Motor neuron (in vitro differentiated cells): Measurements from ENCODE around the gene LRRC25. TPM values are rescaled to one million over a fixed set of nuclear protein-coding genes. Genes with fewer than 3 reads are reported as not detected.

Experiments
- ATAC-seq, 8 experiments: fragments of 200-7000 bp; cut with Tn5 transposase; replicated peaks in 6 of 8; 2 replicates each; pipeline ENCODE4 v1.8.0; 2021; ENCODE audit warnings: mild to moderate bottlenecking in 8 of 8, moderate library complexity in 8 of 8
- H3K27ac ChIP-seq, 2 donors: fragments of 250-450 bp; sonication (Bioruptor Pico); 2 replicates each; pipeline ENCODE4 v1.9.0; 2021; ENCODE audit warnings: antibody characterized with exemption in 2 of 2, mild to moderate bottlenecking in 2 of 2, moderate library complexity in 1 of 2
- H3K4me1 ChIP-seq, 2 donors: fragments of 250-450 bp; sonication (Bioruptor Pico); replicated peaks in 1 of 2; 2 replicates each; pipeline ENCODE4 v1.6.1; 2021; ENCODE audit warnings: antibody characterized with exemption in 2 of 2, mild to moderate bottlenecking in 2 of 2, moderate library complexity in 1 of 2
- H3K4me3 ChIP-seq, 5 donors: fragments of 250-450 bp; sonication (Bioruptor Pico); 2 replicates each; pipeline ENCODE4 v1.9.0; 2021; ENCODE audit warnings: antibody characterized with exemption in 5 of 5, mild to moderate bottlenecking in 5 of 5, moderate library complexity in 4 of 5
- WGBS, 10 experiments: fragments of 450-650 bp; shearing (Covaris generic); methylation state at CpG; one replicate each; pipeline ENCODE4 v1.0.0; 2022; 5-methylcytosine and 5-hydroxymethylcytosine counted together
- in situ Hi-C, 9 experiments: fragments of 400-800 bp; cut with MboI; loops; one replicate each; pipeline ENCODE4 v1.15.0; 2021; ENCODE audit warnings: low sequenced_read_pairs in 9 of 9, low pct_unique_long_range_greater_than_20kb in 2 of 9; ENCODE audit not compliant: unreplicated experiment in 9 of 9
- total RNA-seq, 8 experiments: library from RNA; unstranded; fragments of 300-600 nt; gene quantifications; 2 replicates each; pipeline versions ENCODE4 v1.2.3 to v1.2.4, GENCODE V29; 2022

Gene LRRC25
- total RNA-seq, 8 experiments from 2014 or later, result 0.14 to 2.1 (median 0.47) TPM

GRCh38 chr19:18425515-18426415 lies 28.3 kb upstream of the LRRC25 start:
- Histone ChIP-seq H3K27ac (peak overlapping the region in 1 of 2 donors; percentile 89), H3K4me1 (peaks cover 55 to 82% of the 10 kb centered on the region in 2 donors), H3K4me3 (no peak overlapping the region)
- ATAC-seq, result peak in 2 of 8 experiments; percentile 25 to 28
- in situ Hi-C loops, result no loop called here
- WGBS, 10 experiments, result 20 to 93% (median 50%) methylated on average over 2 to 3 of the region's 18 CpGs; no CpG with 5 or more reads in 7 of the 10 experiments

DNA sequence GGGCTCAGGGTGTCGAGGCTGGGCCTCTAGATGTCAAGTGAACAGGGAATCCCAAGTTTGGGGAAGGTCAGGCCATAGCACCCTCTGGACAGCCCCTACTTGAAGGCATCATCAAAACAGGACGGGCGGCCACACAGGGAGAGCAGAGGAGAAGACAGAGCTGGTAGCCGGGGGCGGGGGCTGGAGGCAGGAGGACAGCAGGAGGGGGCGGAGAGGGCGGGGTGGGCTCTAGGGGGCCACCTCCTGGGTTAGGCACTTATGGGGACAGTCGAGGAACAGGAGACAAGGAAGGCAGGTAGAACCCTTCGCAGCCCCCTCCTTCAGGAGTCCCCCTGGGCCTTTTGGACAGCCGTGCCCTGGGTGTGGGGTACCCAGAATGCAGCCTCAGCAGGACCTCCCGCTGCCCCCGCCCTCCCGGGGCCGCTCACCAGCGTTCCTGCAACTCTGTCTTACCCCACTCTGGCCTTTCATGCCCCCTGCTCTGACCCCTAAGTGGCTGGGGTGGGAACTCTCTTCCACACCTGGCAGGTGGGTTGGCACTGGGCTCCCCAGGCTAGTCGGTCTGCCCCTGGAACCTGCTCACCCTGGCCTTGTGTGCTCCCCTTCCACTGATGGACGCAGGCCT lies 27.6 kb upstream of the LRRC25 start:
- H3K4me3 ChIP-seq, result no peak overlapping the region
- 40% methylated on average over 2 of the region's 17 CpGs; no CpG with 5 or more reads in 9 of the 10 experiments for WGBS, 10 experiments
- in situ Hi-C loops, result no loop called here
- no peak for ATAC-seq
- H3K27ac ChIP-seq, result no peak overlapping the region
- peaks cover 51 to 81% of the 10 kb centered on the region in 2 donors for H3K4me1 ChIP-seq

GRCh38 chr19:18424122-18424889 lies 26.9 kb upstream of the LRRC25 start:
- no peak for ATAC-seq
- 48 to 100% methylated on average over 1 to 3 of the region's 22 CpGs; no CpG with 5 or more reads in 8 of the 10 experiments for WGBS, 10 experiments
- in situ Hi-C loops, result no loop called here
- no peak overlapping the region for H3K27ac ChIP-seq
- peaks cover 44 to 74% of the 10 kb centered on the region in 2 donors for H3K4me1 ChIP-seq
- H3K4me3 ChIP-seq, result no peak overlapping the region

DNA sequence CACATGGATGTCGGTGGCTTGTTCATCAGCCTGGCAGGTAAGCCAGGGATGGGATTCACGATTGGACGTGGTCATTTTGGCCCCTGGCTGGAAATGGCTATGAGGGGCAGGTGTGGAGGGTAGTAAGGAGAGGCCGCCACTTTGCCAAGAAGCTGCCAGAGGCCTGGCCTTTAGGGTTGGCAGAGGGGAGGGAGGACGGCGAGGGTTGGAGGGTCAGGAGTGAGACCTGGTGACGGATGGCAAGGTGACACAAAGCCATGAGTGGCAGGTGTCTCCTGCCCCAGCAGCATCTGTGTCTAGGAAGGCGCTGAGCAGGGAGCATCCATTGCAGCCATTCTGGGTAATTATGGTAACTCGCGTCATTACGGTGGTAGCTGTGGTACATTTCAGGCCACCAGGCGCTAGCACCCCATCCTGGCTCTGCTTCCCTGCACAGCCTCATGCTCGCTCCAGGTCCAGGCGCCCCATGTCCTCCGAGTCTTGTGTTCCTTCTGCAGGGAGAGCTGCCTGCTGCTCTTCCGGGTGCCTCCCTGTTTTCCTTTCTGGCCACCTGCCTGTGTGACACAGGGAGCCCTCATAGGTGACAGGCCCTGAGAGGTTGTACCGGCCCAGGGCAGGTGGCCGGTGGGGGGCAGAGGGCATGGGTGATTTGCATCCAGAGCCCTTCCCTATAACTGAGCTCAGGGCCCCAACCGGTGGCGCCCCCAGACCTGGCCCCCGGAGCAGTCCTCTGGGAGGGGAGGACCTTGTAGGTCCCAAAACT lies 26.0 kb upstream of the LRRC25 start:
- no peak overlapping the region for H3K4me3 ChIP-seq
- H3K27ac ChIP-seq, result no peak overlapping the region
- ATAC-seq, result no peak
- H3K4me1 ChIP-seq, result peaks cover 45 to 76% of the 10 kb centered on the region in 2 donors
- WGBS, 10 experiments, result 89 to 100% (median 97%) methylated on average over 1 to 14 of the region's 21 CpGs; no CpG with 5 or more reads in 4 of the 10 experiments
- in situ Hi-C loops, result no loop called here

DNA sequence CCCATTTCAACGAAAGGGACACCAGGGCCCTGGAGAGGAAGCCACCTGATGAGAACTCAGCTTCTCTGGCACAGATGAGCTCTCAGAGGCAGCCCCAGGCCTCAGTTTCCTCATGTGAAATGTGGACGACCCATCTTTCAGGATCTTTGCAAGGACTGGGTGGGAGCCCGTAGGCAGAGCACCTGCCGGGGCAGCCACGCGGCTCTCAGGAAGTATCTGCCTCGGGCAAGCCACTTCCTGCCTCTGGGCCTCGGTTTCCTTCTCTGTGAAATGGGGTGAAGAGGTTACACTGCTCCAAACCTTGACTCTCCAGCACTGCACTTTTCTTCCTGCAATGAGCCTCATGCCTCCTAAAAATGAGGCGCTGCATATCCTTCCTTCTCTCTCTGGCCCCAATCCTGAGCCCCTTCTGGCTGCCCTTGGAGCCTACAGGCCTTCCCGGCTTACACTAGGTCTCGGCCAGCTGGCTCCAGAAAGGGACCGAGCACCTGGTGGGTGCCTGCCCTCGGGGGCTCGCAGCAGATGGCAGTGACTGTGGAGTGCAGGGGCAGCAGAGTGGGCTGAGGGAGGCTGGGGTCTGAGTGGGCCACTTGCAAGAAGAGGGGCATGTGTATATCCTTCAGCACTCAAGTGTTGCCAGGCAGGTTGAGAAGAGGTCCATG lies 25.2 kb upstream of the LRRC25 start:
- H3K4me3 ChIP-seq, result no peak overlapping the region
- WGBS, 10 experiments, result 60 to 100% (median 84%) methylated on average over 1 to 8 of the region's 14 CpGs; no CpG with 5 or more reads in 2 of the 10 experiments
- peak overlapping the region in 1 of 2 donors; percentile 14 for H3K27ac ChIP-seq
- no peak for ATAC-seq
- in situ Hi-C loops, result no loop called here
- H3K4me1 ChIP-seq, result peaks cover 45 to 76% of the 10 kb centered on the region in 2 donors

DNA sequence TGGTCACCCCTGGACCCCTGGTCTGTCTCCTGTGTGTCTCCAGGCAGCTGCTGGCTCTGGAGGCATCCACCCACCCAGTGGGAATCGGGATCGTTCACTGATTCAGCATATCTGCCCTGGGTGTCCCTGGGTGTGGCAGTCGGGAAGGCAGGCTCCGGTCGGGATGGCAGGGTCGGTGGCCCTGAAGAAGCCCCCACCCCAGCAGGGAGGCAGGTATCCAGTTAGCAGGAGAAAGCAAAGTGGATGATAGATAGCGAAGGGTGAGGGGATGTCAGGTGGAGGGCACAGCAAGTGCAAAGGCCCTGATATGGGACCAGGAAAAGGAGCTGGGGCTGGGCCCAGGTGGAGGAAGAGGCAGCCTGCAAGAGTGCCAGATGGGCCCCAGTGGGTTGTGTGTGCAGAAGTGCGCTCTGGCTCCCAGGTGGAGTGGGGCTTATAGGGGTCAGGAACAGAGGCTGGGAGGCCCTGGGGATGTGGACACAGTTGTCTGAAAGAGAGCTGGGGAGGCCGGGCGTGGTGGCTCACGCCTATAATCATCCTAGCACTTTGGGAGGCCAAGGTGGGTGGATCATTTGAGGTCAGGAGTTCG lies 24.0 kb upstream of the LRRC25 start:
- no peak for ATAC-seq
- WGBS, 10 experiments, result 11 to 100% (median 91%) methylated on average over 1 to 6 of the region's 12 CpGs; no CpG with 5 or more reads in 6 of the 10 experiments
- H3K4me1 ChIP-seq, result peaks cover 48 to 70% of the 10 kb centered on the region in 2 donors
- peak overlapping the region in 1 of 2 donors; percentile 18 for H3K27ac ChIP-seq
- H3K4me3 ChIP-seq, result no peak overlapping the region
- in situ Hi-C loops, result no loop called here

- H3K4me3 ChIP-seq, result peak overlapping the region in 3 of 5 donors; percentile 61 to 82 (median 64)
- ATAC-seq, result no peak
- WGBS, 10 experiments, result 0 to 57% (median 17%) methylated on average over 1 of the region's 2 CpGs; no CpG with 5 or more reads in 4 of the 10 experiments
Measured at GRCh38 chr19:18420930-18421329, 23.5 kb upstream of the LRRC25 start.

GRCh38 chr19:18419699-18420460 lies 22.5 kb upstream of the LRRC25 start:
- in situ Hi-C loops, result no loop called here
- peak in 1 of 8 experiments; percentile 1 for ATAC-seq
- 0% methylated on average over 1 of the region's 97 CpGs; no CpG with 5 or more reads in 9 of the 10 experiments for WGBS, 10 experiments
- H3K4me3 ChIP-seq, result peak overlapping the region; percentile 61 to 82 (median 67)
- H3K4me1 ChIP-seq, result peaks cover 57 to 72% of the 10 kb centered on the region in 2 donors
- peak overlapping the region; percentile 91 for H3K27ac ChIP-seq

More at GRCh38 chr19:18420930-18421329, 23.5 kb upstream of the LRRC25 start:
- in situ Hi-C loops, result no loop called here
- peak overlapping the region in 1 of 2 donors; percentile 18 for H3K27ac ChIP-seq
- H3K4me1 ChIP-seq, result peaks cover 53 to 70% of the 10 kb centered on the region in 2 donors

DNA sequence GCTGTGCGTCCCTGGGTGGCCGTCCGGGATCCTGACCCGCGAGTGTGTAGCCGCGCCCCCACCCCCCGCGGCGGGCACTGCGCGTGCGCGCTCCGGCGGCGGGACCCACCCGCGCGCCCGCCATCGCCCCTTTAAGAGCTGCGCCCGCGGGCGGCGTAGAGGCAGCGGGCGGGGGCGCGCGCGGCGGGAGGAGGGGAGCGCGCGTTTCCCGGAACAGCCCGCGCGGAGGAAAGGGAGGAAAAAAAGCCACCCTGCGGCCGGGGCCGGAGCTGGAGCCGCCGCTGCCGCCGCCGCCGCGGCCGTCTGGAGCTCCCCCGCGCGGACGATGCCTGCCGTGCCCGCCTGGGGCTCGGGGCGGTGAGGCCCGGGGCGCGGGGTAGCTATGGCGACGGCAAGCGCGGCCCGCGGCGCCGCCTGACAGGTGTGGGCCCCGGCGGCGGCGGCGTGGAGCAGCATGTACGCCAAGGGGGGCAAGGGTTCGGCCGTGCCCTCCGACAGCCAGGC lies 21.8 kb upstream of the LRRC25 start, which contains the start of gene SSBP4:
Gene SSBP4 (plus strand): TSS at position 204 of the 504 bp plus-strand sequence. CDS start 251 bp downstream, at position 455.
- peak within 1 kb of the TSS; percentile 61 to 82 (median 67) for H3K4me3 ChIP-seq
- in situ Hi-C loops, result no loop called here
- 0% methylated on average over 2 to 13 of the region's 80 CpGs; no CpG with 5 or more reads in 7 of the 10 experiments for WGBS, 10 experiments
- ATAC-seq, result peak; percentile 1 to 36 (median 29)
- H3K27ac ChIP-seq, result peak within 1 kb of the TSS; percentile 91
- peaks cover 63 to 73% of the 10 kb centered on the region in 2 donors for H3K4me1 ChIP-seq

- peak in 6 of 8 experiments; percentile 0 to 10 (median 4) for ATAC-seq
- Histone ChIP-seq H3K27ac (peak overlapping the region; percentile 91), H3K4me1 (peaks cover 59 to 71% of the 10 kb centered on the region in 2 donors), H3K4me3 (peak overlapping the region; percentile 61 to 82 (median 67))
- WGBS, 10 experiments, result 5 to 52% (median 28%) methylated on average over 3 to 19 of the region's 39 CpGs; no CpG with 5 or more reads in 6 of the 10 experiments
- in situ Hi-C loops, result no loop called here
Measured at GRCh38 chr19:18418483-18419194, 21.2 kb upstream of the LRRC25 start.
